GM23248 (cell line): ENCODE data around the gene SMAD5.

ENCODE experiments used
- EZH2 ChIP-seq: fragments of 200-600 bp; sonication (generic); IDR thresholded peaks from 2 replicates; pipeline ENCODE4 v1.6.1; 2018; ENCODE audit warnings: antibody characterized with exemption, mild to moderate bottlenecking; ENCODE audit not compliant: insufficient read depth, poor library complexity, severe bottlenecking
- EZH2phosphoT487 ChIP-seq: fragments of 200-600 bp; sonication (generic); IDR thresholded peaks from 2 replicates; pipeline ENCODE4 v1.6.1; 2018; ENCODE audit warnings: antibody characterized with exemption, moderate library complexity, mild to moderate bottlenecking, low read depth; ENCODE audit not compliant: insufficient read depth

GRCh38 chr5:136193322-136193935 lies 60.8 kb downstream of the SMAD5 start:
- TF ChIP-seq EZH2 (peak; percentile 31), EZH2phosphoT487 (no peak)
